ENCODE results near the gene NUMB.

The NUMB gene

GRCh38 chr14:73241481-73242165, 216.7 kb downstream of the NUMB start:
- no peak for DNase-seq

- no peak for DNase-seq
These were observed 217.4 kb downstream of the NUMB start for GRCh38 chr14:73240816-73241480.

GRCh38 chr14:73239393-73240241, 218.7 kb downstream of the NUMB start:
- no peak for DNase-seq

- no peak for DNase-seq
These were observed 219.4 kb downstream of the NUMB start for GRCh38 chr14:73238941-73239340.

DNA sequence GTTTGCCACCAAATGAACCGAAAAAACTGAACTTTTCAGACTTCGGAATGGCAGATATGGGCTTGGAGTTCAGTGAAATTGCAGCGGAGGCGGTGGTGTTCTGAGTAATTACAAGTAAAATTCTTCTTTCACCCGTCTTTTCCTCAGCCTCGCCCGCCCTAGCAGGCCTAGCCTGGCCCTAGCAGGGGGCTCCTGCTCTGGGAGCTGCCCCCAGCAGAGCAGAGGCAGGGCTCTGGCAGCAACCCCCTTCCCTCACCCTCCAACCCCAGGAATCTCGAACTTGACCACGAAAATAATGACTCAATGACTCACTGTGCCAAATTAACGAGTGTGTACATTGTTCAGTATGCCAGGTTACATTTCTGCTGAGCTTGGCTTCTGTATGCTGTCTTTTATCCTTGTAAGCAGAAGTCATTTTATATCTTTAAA, 219.9 kb downstream of the NUMB start:
- no peak for DNase-seq

GRCh38 chr14:73237786-73238423, 220.4 kb downstream of the NUMB start:
- no peak for DNase-seq

DNA sequence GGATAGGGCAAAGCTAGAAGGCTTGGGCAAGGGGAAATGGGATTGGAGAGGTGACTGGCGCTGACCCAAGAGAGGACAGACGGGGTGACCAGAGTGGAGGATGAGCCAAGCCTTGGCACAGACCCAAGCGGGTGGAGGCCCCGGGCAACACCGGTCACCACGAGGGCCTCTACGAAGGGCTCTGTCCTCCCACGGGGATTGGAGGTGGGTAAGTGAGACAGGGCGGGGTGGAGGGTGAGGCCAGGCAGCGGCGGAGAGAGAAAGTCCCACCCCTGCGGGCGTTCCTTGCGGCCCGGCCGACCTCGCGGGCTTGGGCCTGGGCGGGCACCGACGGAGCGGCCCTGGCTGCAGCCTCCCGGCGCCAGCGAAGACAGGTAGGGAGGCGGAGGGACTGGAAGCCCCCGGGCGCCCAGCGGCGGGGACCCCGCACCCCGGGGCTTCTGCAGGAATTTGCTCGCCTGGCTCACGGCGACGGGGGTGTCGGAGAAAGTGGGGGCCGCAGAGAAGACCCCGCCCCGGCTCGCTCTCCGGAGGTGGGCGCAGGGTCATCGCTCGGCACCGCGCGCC, 221.0 kb downstream of the NUMB start, which contains the start of gene PAPLN:
Gene PAPLN, plus strand, starts transcription at position 288 of the 567 bp plus-strand sequence. CDS start 2,273 bp downstream, outside the sequence.
- no peak for DNase-seq

GRCh38 chr14:73236752-73237218, 221.6 kb downstream of the NUMB start:
- no peak for DNase-seq

- DNase-seq, result no peak
These were observed 222.2 kb downstream of the NUMB start for GRCh38 chr14:73236157-73236556.

DNA sequence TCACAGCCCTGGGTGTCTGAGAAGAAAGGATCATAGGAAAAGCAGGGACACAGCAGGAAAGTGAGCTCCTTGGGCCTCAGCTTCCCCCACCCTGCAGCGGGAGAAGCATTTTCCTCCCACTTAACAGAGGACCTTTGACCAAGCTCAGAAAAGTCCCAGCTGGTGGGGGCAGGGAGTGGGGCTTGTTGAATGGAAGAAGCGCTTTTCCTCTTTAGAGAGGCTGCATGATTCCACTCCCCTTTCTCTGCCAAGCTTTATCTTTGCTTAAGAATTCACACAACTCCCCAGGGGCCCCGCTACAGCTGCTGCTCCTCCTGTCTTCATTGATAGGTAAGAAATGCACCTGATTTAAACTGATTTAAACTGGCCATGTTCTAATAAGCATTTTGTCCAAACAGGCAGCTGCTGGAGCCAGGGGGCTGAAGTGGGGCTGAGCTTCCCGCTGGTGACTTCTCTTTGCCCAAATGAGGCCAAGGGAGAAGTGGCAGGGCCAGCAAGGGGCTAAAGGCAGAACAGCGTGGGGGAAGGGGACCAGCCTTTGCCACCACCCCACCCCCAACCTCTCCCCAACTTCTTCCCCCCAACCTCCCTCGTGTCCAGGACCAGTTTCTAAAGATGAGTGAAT, 222.7 kb downstream of the NUMB start:
- no peak for DNase-seq

DNA sequence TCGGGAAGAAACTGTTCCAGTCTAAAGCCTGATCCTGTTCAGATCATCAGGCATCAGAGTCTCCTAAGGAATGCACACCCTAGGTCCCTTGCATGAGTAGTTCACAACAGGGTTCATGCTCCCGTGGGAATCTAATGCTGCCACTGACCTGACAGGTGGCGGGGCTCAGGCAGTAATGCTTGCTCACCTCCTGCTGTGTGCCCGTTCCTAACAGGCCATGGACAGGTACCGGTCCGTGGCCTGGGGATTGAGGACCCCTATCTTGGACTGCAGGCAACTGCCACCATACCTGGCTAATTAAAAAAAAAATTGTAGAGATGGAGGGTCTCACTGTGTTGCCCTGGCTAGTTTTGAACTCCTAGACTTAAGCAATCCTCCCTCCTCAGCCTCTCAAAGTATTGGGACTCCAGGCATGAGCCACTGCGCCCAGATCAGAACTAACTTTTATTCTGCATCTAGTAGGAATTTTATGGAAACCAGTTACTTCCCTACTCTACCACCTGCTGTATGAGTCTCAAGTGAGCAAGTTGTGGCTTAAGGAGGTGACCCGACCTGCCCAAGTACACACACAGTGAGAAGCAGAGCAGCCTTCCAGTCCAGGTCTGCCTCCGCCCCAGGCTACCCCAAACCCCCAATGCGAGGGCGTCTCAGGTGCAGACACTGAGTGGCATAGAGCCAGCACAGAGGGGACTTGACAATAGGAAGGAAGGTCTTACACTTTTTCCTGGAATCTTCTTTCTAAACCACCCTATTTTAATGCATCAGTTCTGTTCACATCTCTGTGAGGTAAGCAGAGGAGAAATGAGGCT, 223.6 kb downstream of the NUMB start:
- no peak for DNase-seq

DNA sequence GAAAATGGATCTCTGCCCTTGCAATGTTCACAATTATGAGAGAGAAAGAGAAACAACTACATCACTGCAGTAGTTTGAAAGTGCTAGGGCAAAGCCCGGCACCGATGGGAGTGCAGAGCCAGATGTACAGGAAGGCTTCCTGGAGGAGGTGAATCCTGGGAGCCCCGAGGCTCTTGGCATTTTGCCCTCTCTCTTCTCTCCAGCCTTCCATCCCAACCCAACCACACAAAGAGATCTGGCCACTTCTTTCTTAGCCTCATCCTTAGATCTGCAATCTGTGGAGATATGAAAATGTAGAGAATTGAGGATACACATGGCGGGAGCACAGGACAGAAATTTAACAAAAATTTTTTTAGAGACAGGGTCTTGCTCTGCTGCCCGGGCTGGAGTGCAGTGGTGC, 224.3 kb downstream of the NUMB start:
- no peak for DNase-seq

DNA sequence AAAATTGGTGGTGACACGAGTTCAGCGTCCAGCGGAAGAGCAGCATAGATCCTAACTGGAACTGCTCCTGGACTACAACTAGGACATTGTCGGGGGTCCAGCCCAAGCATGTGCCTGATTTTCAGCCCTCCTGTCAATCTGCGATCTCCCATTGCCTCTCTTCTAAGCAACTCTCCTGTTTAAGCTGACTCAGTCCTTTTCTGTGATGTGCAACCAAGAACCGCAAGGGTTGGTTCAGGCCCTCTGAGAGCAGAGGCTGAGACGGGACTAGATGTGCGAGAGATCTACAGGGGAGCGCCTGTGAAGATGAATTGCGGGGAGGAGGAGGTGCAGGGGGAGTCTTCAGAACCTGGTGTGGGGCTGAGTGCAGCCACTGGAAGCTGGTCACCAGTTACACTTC, 224.8 kb downstream of the NUMB start:
- DNase-seq, result no peak

DNA sequence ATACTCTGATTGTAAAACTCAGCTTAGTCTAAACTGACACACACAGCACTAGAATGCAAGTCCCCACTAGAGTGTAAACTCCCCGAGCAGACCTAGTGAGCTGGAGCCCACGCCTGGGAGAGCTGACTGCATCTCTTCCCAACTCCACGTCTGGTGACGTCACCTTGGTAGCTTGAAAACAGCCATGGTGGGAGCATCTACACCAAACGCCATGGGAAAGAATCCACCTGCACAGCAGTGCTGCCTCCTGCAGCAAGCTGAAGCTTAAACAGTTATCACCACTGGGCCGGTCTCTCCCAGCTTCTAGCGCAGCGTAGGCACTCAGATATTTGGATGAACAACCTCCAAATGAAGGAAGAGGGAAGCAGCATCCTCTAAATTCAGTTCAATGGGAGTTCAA, 225.4 kb downstream of the NUMB start:
- DNase-seq, result no peak

DNA sequence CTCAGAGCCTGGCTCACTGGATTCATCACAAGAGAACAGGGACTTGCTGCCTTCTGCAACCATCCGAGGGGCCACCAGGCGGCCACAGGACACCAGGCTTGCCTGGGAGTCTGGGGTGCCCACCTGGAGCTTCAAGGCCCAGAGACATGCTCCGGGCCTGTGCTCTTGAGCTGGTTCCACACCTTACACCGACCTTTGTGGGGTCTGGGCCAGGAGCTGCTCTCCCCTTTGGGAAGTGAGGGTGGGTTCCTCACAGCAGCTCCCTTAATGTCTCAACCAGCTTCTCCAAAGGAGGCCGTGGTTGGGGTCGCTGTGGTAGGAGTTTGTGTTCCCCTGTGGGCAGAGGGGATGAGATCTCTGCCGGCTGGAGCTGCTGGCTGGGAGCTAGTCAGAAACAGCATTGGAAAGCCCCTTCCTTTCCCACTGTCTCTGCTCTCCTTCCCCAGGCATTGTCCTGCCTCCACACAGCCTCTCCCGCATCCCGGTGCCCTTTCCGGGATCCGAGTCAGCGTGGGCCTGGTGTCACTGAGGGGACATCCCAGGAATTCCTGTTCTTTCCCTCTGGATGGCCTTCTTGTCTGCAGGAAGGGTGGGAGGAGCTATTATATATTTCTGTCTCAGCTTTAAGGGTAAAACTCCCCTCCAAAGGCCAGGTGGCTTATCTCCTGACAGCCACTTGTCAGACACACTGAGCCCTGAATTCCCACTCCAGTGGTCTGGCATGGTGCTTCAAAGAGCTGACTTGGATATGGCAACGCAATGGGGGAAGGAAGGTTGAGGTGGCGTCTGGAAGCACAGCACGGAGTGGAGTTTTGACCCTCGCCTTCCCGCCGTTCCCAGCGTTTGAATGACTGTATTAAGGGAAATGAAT, 226.1 kb downstream of the NUMB start:
- DNase-seq, result no peak

GRCh38 chr14:73230051-73230450, 228.3 kb downstream of the NUMB start:
- no peak for DNase-seq

DNA sequence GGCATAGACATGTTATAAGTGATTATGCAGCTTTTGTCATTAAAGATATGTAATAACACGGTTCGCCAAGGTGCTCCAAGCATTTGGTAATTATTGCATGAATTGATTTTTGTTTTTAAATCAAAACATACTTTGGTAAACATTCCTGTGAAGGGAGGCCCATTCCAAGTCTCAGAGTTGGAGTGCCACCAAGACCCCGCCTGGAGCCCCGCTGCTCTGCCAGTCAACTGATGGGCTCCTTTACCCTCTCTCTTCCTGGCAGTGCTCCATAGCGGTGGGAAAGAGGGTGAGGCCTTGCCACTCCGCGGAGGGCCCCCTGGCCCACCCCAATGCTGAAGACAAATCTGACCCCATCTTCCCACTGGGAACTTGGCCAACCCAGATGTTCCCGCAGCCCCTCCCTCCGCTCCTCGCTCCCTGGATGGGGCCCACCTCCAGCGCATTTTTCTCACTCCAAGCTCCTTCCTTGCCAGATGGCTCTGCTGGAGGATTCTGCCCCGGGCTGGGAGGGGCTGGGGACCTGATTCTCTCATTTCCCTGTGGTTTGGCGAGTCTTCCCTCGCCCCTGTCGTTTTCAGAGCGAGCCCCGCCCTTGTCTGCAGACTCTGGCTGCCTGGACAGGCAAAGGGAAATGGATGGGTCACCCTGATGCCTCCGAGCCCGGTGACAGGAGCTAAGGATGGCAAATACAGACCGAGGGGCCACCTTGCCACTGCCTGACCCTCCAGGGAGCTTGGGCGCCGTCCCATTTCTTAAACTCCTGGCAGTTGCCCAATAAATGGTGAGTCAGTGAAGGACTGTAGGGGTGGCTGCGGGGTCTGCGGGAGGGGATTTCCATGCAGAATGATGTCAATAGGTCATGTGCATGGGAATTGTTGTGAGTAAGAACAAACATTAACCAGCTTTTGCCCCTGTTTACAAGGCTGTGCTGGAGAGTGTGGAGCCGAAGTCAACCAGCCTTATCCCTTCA, 230.2 kb downstream of the NUMB start:
- no peak for DNase-seq

DNA sequence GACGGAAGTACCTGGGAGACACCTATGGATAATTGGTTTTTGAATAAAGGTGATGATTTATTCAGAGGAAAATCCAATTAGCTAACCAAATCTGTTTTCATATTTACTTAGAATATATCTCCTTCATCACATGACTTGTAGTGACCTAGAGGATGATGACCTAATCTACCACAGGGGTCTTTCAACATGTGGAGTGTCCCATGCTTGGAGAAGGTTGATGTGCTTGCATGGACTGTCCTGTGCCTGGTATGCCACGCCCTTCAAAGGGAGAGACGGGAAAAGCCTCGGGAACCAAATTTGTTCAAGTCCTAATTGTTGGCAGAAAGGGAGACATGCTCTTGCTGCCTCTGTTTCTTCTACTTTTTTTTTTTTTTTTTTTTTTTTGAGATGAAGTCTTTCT, 232.8 kb downstream of the NUMB start:
- DNase-seq, result no peak

Measured in CD4-positive, alpha-beta T cell treated with Interleukin-6 for 4 hours (primary cell).